Measurements from ENCODE around the gene PHPT1. TPM values are rescaled to one million over a fixed set of nuclear protein-coding genes. Genes with fewer than 3 reads are reported as not detected.

Gene PHPT1
- total and polyA plus RNA-seq, 2 of the 8 experiments (the other 6 are each of a cell fraction or from before 2014, with no cell fraction given), result 109 to 226 TPM

DNA sequence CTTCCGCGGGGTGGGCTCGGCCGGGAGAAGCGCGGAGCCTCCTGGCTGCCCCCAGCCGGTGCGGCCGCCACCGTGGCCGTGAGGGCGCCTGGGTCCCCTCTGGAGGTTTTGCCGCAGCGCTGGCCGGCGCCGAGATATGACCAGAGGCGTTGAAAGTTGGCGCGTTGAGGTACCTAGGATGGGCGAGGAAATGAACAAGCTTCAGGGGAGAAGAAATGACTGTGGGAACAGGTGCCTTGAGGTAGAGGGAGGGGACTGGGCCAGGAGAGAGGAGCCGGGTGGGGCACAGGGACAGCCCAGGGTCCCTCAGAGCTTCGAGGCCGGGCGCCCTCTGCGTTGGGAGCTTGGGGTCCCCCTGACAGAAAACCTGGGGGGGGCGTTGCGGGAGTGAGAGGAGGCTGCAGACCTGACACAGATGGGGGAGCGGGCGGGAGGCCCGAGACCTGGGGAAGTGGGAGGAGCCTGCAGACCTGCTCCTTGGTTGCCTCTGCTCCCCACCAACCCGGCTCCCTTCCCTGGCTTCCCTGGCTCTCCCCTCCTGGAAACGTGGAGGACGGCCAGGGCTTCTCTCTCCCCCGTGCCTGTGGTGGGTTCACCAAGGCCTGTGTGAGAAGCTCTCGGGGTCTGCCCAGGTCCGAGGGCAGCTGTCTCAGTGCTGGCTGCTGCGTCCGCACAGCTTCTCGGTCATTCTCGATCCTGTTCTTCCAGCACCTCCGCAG, 27.2 kb upstream of the PHPT1 start:
- TF ChIP-seq EZH2 (IDR thresholded peaks at IDR 0.05; ENCODE audit: low read depth, low read length, severe bottlenecking) (peak; percentile 2), CREB1 (IDR thresholded peaks at IDR 0.05) (peak; percentile 68), BRCA1 (IDR thresholded peaks at IDR 0.05; ENCODE audit: low read depth, low read length) (no peak), CBX8 (IDR thresholded peaks at IDR 0.05; ENCODE audit: borderline replicate concordance, low read depth, low read length) (no peak), MAFK (IDR thresholded peaks at IDR 0.05; ENCODE audit: low read depth, low read length) (no peak)
- 64% methylated on average over 18 of the region's 42 CpGs; no CpG with 5 or more reads in 1 of the 2 experiments for WGBS, 2 experiments (ENCODE audit: extremely low coverage in 1 of 2, insufficient coverage in 1 of 2, insufficient read length in 1 of 2, insufficient replicate concordance in 2 of 2, low coverage in 1 of 2, low lambda C conversion rate in 2 of 2, missing lambda C conversion rate in 1 of 2)
- H3K23me2 ChIP-seq (ENCODE audit: low read depth, low read length), result peaks cover 7% of the 10 kb centered on the region
- H3K14ac ChIP-seq (ENCODE audit: insufficient read length), result no peak overlapping the region
- peaks cover 0 to 11% of the 10 kb centered on the region in 2 experiments; a peak in 2 of 4 replicates for H3K79me2 ChIP-seq (ENCODE audit: control insufficient read depth in 1 of 2, insufficient read depth in 2 of 2, low read length in 2 of 2)
- H2AK5ac ChIP-seq (ENCODE audit: low read depth, low read length), result no peak overlapping the region
- POLR2A ChIA-PET (ENCODE audit: partially characterized antibody), result interaction anchor here (0.6 to 10.8 kb wide), 13 partner anchors 9 to 100 kb away, joined by 3 to 96 read pairs (median 4); partner anchors contain the start of genes AJM1 and RABL6
- H3K4me3 ChIP-seq (ENCODE audit: extremely low read depth in 1 of 4, insufficient read depth in 2 of 4, low read depth in 3 of 4, low read length in 4 of 4), result peak overlapping the region; percentile 23 to 62 (median 40); a peak in 7 of 8 replicates
- no peak overlapping the region for H3K18ac ChIP-seq (ENCODE audit: extremely low read depth, low read length)
- peaks cover 21 to 40% of the 10 kb centered on the region in 2 experiments for H4K20me1 ChIP-seq (replicated peaks in 1 of 2; ENCODE audit: control insufficient read depth in 1 of 2, insufficient read depth in 2 of 2, low read length in 2 of 2)
- FAIRE-seq, result no peak
- peak overlapping the region; percentile 87 to 89 for H3K4me2 ChIP-seq (ENCODE audit: insufficient read depth in 1 of 2, low read depth in 2 of 2, low read length in 2 of 2)
- peaks cover 0 to 11% (median 5%) of the 10 kb centered on the region in 4 experiments; a peak in 4 of 7 replicates for H3K4me1 ChIP-seq (replicated peaks in 1 of 4; ENCODE audit: control insufficient read depth in 3 of 4, insufficient read depth in 4 of 4, low read length in 3 of 4)
- H4K5ac ChIP-seq (ENCODE audit: insufficient read length, low read depth, low read length), result no peak overlapping the region
- H4K8ac ChIP-seq (ENCODE audit: extremely low read depth, insufficient read depth, low read length), result no peak overlapping the region; the same call in 1 of the 2 replicates
- no peak overlapping the region for H3K27ac ChIP-seq (ENCODE audit: low read depth, low read length)
- H3K27me3 ChIP-seq (replicated peaks in 1 of 4; ENCODE audit: control insufficient read depth in 3 of 4, extremely low read depth in 1 of 4, insufficient read depth in 3 of 4, low read length in 3 of 4), result 0 out of 7 replicates have a peak, but pooled peaks cover 0 to 2% (median 0%) of the 10 kb centered on the region in 4 experiments
- no peaks in the 10 kb centered on the region for H3K9me3 ChIP-seq (ENCODE audit: insufficient read depth in 2 of 2, low read depth in 1 of 2, low read length in 1 of 2)
- peaks cover 4 to 21% (median 14%) of the 10 kb centered on the region in 4 experiments; a peak in 7 of 8 replicates for H3K36me3 ChIP-seq (ENCODE audit: control insufficient read depth in 2 of 4, insufficient read depth in 4 of 4, low read length in 3 of 4)
- H2BK20ac ChIP-seq (ENCODE audit: low read length), result no peak overlapping the region
- 0 out of 2 replicates have a peak overlapping the region, but pooled peaks have one; percentile 17 for H2BK12ac ChIP-seq (ENCODE audit: low read depth, low read length)
- no peak overlapping the region for H2BK120ac ChIP-seq (replicated peaks; ENCODE audit: low read depth, low read length)
- H3K9ac ChIP-seq (replicated peaks in 1 of 4; ENCODE audit: extremely low read depth in 1 of 4, low read depth in 3 of 4, low read length in 3 of 4), result no peak overlapping the region
- no peak overlapping the region for H3K4ac ChIP-seq (replicated peaks; ENCODE audit: insufficient read length, low read depth, low read length)
- DNase-seq (ENCODE audit: low read depth in 1 of 2, low spot score in 2 of 2), result no peak
- H2AFZ ChIP-seq (ENCODE audit: low read length), result no peak overlapping the region
- H2BK5ac ChIP-seq (ENCODE audit: low read depth, low read length), result no peak overlapping the region
- no peak overlapping the region for H2BK15ac ChIP-seq (ENCODE audit: low read length)
- no peak overlapping the region for H4K91ac ChIP-seq (replicated peaks; ENCODE audit: insufficient read length, low read length)
- H3K56ac ChIP-seq (replicated peaks; ENCODE audit: insufficient read length, low read depth, low read length), result no peak overlapping the region
- no peak overlapping the region for H3K23ac ChIP-seq (ENCODE audit: insufficient read length)
- H3K79me1 ChIP-seq (ENCODE audit: low read depth, low read length), result peaks cover 12% of the 10 kb centered on the region
- CTCF ChIA-PET (ENCODE audit: partially characterized antibody), result interaction anchor here (0.6 to 17.4 kb wide), 9 partner anchors 11 to 207 kb away, joined by 3 to 131 read pairs (median 4); partner anchors contain the start of gene AJM1
